Gastroesophageal sphincter (tissue), 3 donors: Measurements from ENCODE around the gene HOPX.

Source experiments
- POLR2A ChIP-seq, 2 donors: fragments of 450-650 bp; IDR thresholded peaks; one replicate each; pipeline ENCODE4 v1.6.1; 2017; ENCODE audit warnings: antibody characterized with exemption in 2 of 2, mild to moderate bottlenecking in 2 of 2, moderate library complexity in 1 of 2
- TF ChIP-seq, protein P1 (sequence below), 4 experiments: fragments of 200-600 bp in 2 of 4; fragments of 450-650 bp in 2 of 4; sonication (generic) in 1 of 4; IDR thresholded peaks; one replicate each; pipeline ENCODE4 v1.5.1; 2017 to 2019; ENCODE audit warnings: antibody characterized with exemption in 4 of 4, mild to moderate bottlenecking in 2 of 4, moderate library complexity in 2 of 4

DNA sequence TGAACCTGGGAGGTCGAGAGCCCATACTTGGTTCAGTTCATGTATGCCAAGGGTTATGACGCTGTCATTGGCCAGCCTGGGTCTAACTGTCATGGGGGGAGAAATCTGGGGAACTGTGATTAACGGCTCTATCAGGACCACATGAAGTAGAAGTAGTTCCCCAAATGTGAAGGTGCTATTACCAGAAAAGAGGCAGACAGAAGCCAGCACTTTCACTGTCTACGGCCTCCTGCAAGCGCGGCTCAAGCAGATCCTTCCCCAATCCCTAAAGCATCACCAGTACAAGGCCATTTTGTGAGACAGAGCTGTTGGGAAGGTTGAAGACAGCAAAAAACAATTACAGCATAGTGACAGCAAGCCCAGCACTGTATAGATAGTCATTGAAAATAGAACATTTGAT lies 37.5 kb downstream of the HOPX start:
- TF ChIP-seq, protein P1, sequence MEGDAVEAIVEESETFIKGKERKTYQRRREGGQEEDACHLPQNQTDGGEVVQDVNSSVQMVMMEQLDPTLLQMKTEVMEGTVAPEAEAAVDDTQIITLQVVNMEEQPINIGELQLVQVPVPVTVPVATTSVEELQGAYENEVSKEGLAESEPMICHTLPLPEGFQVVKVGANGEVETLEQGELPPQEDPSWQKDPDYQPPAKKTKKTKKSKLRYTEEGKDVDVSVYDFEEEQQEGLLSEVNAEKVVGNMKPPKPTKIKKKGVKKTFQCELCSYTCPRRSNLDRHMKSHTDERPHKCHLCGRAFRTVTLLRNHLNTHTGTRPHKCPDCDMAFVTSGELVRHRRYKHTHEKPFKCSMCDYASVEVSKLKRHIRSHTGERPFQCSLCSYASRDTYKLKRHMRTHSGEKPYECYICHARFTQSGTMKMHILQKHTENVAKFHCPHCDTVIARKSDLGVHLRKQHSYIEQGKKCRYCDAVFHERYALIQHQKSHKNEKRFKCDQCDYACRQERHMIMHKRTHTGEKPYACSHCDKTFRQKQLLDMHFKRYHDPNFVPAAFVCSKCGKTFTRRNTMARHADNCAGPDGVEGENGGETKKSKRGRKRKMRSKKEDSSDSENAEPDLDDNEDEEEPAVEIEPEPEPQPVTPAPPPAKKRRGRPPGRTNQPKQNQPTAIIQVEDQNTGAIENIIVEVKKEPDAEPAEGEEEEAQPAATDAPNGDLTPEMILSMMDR (IDR thresholded peaks at IDR 0.05) = no peak
- no peak for TF ChIP-seq POLR2A (IDR thresholded peaks at IDR 0.05)
